ENCODE results near the gene THBS2. TPM values are rescaled to one million over a fixed set of nuclear protein-coding genes. Genes with fewer than 3 reads are reported as not detected.

Gene THBS2
- total and polyA plus RNA-seq, 2 of the 8 experiments (the other 6 are each of a cell fraction or from before 2014, with no cell fraction given), result 11.0 to 22.5 TPM

- TF ChIP-seq EP300 (IDR thresholded peaks at IDR 0.05; ENCODE audit: borderline replicate concordance in 1 of 2, low read depth in 2 of 2, low read length in 2 of 2) (no peak), SP2 (IDR thresholded peaks at IDR 0.05; ENCODE audit: low read length) (no peak), KDM5A (IDR thresholded peaks at IDR 0.05; ENCODE audit: low read length) (no peak), BCL11A (IDR thresholded peaks at IDR 0.05; ENCODE audit: low read depth in 2 of 2, low read length in 2 of 2) (no peak), FOSL1 (IDR thresholded peaks at IDR 0.05; ENCODE audit: insufficient read depth, low read depth, low read length) (no peak), ZNF274 (IDR thresholded peaks at IDR 0.05; ENCODE audit: borderline replicate concordance, extremely low read depth, low read length) (no peak), TAF7 (optimal IDR thresholded peaks at IDR 0.05; ENCODE audit: borderline replicate concordance, low read depth, low read length) (no peak)
Observed at GRCh38 chr6:169222126-169222525, 31.5 kb downstream of the THBS2 start (continued).

All from H1 (cell line).